H1 (cell line): ENCODE measurements around the gene CTSH. TPM values are rescaled to one million over a fixed set of nuclear protein-coding genes. Genes with fewer than 3 reads are reported as not detected.

Source experiments
- CTCF ChIA-PET: fragments of 300-600 bp; sonication (Branson Sonifier 250); formaldehyde crosslinking; loops from one replicate; lab custom pipeline; 2021; ENCODE audit not compliant: partially characterized antibody; lab: Charles Lee
- POLR2A ChIA-PET: fragments of 300-600 bp; sonication (Branson Sonifier 250); formaldehyde crosslinking; loops from one replicate; lab custom pipeline; 2021; ENCODE audit warnings: inconsistent platforms; ENCODE audit not compliant: partially characterized antibody; lab: Charles Lee
- DNase-seq, 2 experiments: peaks; one replicate each; pipeline versions ENCODE4 v3.0.0 to v3.0.0-alpha.2; 2010 to 2022; ENCODE audit warnings: low spot score in 2 of 2, low read depth in 1 of 2, mixed read lengths in 1 of 2
- FAIRE-seq: peaks from 2 replicates; lab custom pipeline; 2011; peaks lifted over from hg19 to GRCh38; lab: Jason Lieb, UNC
- H2AFZ ChIP-seq: 2 replicates; pipeline ENCODE4 v1.8.1; 2012; ENCODE audit warnings: low read length, inconsistent platforms
- H2AK5ac ChIP-seq: 2 replicates; pipeline ENCODE4 v1.6.1; 2013; ENCODE audit warnings: low read depth, low read length
- H2BK120ac ChIP-seq: replicated peaks from 2 replicates; pipeline ENCODE3; 2013; ENCODE audit warnings: low read depth, low read length, inconsistent platforms
- H2BK12ac ChIP-seq: 2 replicates; pipeline ENCODE4 v1.6.1; 2013; ENCODE audit warnings: low read depth, low read length
- H2BK15ac ChIP-seq: 2 replicates; pipeline ENCODE4 v1.6.1; 2013; ENCODE audit warnings: low read length
- H2BK20ac ChIP-seq: 2 replicates; pipeline ENCODE4 v1.6.1; 2013; ENCODE audit warnings: low read length
- H2BK5ac ChIP-seq: 2 replicates; pipeline ENCODE4 v1.6.1; 2013; ENCODE audit warnings: low read depth, low read length
- H3K14ac ChIP-seq: 2 replicates; pipeline ENCODE4 v1.6.1; 2013; ENCODE audit warnings: inconsistent platforms; ENCODE audit not compliant: insufficient read length
- H3K18ac ChIP-seq: 2 replicates; pipeline ENCODE4 v1.6.1; 2013; ENCODE audit warnings: low read length; ENCODE audit errors: extremely low read depth
- H3K23ac ChIP-seq: 2 replicates; pipeline ENCODE4 v1.6.1; 2013; ENCODE audit warnings: inconsistent platforms; ENCODE audit not compliant: insufficient read length
- H3K23me2 ChIP-seq: 2 replicates; pipeline ENCODE4 v1.6.1; 2013; ENCODE audit warnings: low read depth, low read length
- H3K27ac ChIP-seq: 2 replicates; pipeline ENCODE4 v1.6.1; 2011; ENCODE audit warnings: low read depth, low read length, inconsistent platforms
- H3K27me3 ChIP-seq, 4 experiments: replicated peaks in 1 of 4; 1 replicate in 1 of 4; 2 replicates in 3 of 4; pipeline versions ENCODE4 v1.6.1 to v1.8.1; 2011 to 2013; ENCODE audit warnings: low read length in 3 of 4, mild to moderate bottlenecking in 3 of 4, inconsistent platforms in 2 of 4, mixed read lengths in 2 of 4, moderate library complexity in 1 of 4; ENCODE audit not compliant: control insufficient read depth in 3 of 4, insufficient read depth in 3 of 4; ENCODE audit errors: extremely low read depth in 1 of 4
- H3K36me3 ChIP-seq, 4 experiments: 2 replicates each; pipeline versions ENCODE4 v1.6.1 to v1.8.1; 2011 to 2013; ENCODE audit warnings: mild to moderate bottlenecking in 4 of 4, low read length in 3 of 4, moderate library complexity in 2 of 4, control low read depth in 1 of 4, inconsistent platforms in 1 of 4; ENCODE audit not compliant: insufficient read depth in 4 of 4, control insufficient read depth in 2 of 4
- H3K4ac ChIP-seq: replicated peaks from 2 replicates; pipeline ENCODE3; 2013; ENCODE audit warnings: low read length, low read depth, mixed read lengths, inconsistent platforms; ENCODE audit not compliant: insufficient read length
- H3K4me1 ChIP-seq, 4 experiments: replicated peaks in 1 of 4; 1 replicate in 1 of 4; 2 replicates in 3 of 4; pipeline versions ENCODE4 v1.6.1 to v1.8.1; 2011 to 2013; ENCODE audit warnings: low read length in 3 of 4, inconsistent platforms in 2 of 4, mixed read lengths in 1 of 4; ENCODE audit not compliant: insufficient read depth in 4 of 4, control insufficient read depth in 3 of 4
- H3K4me2 ChIP-seq, 2 experiments: 2 replicates each; pipeline versions ENCODE4 v1.6.1 to v1.8.1; 2011 to 2013; ENCODE audit warnings: low read depth in 2 of 2, low read length in 2 of 2, control low read depth in 1 of 2, inconsistent platforms in 1 of 2, mild to moderate bottlenecking in 1 of 2; ENCODE audit not compliant: insufficient read depth in 1 of 2
- H3K4me3 ChIP-seq, 4 experiments: fragments of 200-600, 300-600 bp in 1 of 4; sonication (generic), shearing (Covaris generic), sonication (Bioruptor Twin) in 1 of 4; 2 replicates each; pipeline versions ENCODE4 v1.5.1 to v1.8.1; 2011 to 2016; ENCODE audit warnings: low read length in 4 of 4, low read depth in 3 of 4, control low read depth in 2 of 4, inconsistent platforms in 2 of 4, mild to moderate bottlenecking in 2 of 4, mixed read lengths in 1 of 4, moderate library complexity in 1 of 4; ENCODE audit not compliant: insufficient read depth in 2 of 4; ENCODE audit errors: extremely low read depth in 1 of 4
- H3K56ac ChIP-seq: replicated peaks from 2 replicates; pipeline ENCODE3; 2013; ENCODE audit warnings: low read depth, mild to moderate bottlenecking, mixed read lengths, low read length, inconsistent platforms; ENCODE audit not compliant: insufficient read length
- H3K79me1 ChIP-seq: 2 replicates; pipeline ENCODE4 v1.6.1; 2013; ENCODE audit warnings: low read depth, low read length, control low read depth
- H3K79me2 ChIP-seq, 2 experiments: 2 replicates each; pipeline versions ENCODE4 v1.6.1 to v1.8.1; 2012 to 2013; ENCODE audit warnings: low read length in 2 of 2, mild to moderate bottlenecking in 2 of 2, inconsistent platforms in 1 of 2; ENCODE audit not compliant: insufficient read depth in 2 of 2, control insufficient read depth in 1 of 2
- H3K9ac ChIP-seq, 4 experiments: replicated peaks in 1 of 4; 1 replicate in 1 of 4; 2 replicates in 3 of 4; pipeline versions ENCODE4 v1.6.1 to v1.8.1; 2011 to 2013; ENCODE audit warnings: low read depth in 3 of 4, low read length in 3 of 4, control low read depth in 2 of 4, mild to moderate bottlenecking in 2 of 4, moderate library complexity in 2 of 4, inconsistent platforms in 1 of 4; ENCODE audit errors: extremely low read depth in 1 of 4
- H3K9me3 ChIP-seq, 2 experiments: 2 replicates each; pipeline versions ENCODE4 v1.6.1 to v1.8.1; 2012 to 2013; ENCODE audit warnings: mild to moderate bottlenecking in 2 of 2, moderate library complexity in 2 of 2, control low read depth in 1 of 2, inconsistent platforms in 1 of 2, low read depth in 1 of 2, low read length in 1 of 2, mixed read lengths in 1 of 2; ENCODE audit not compliant: insufficient read depth in 2 of 2
- H4K20me1 ChIP-seq, 2 experiments: replicated peaks in 1 of 2; 2 replicates each; pipeline versions ENCODE3 to v1.8.1; 2011 to 2013; ENCODE audit warnings: inconsistent platforms in 2 of 2, low read length in 2 of 2, mild to moderate bottlenecking in 1 of 2; ENCODE audit not compliant: insufficient read depth in 2 of 2, control insufficient read depth in 1 of 2
- H4K5ac ChIP-seq: 2 replicates; pipeline ENCODE4 v1.6.1; 2013; ENCODE audit warnings: low read length, low read depth, mixed read lengths, inconsistent platforms; ENCODE audit not compliant: insufficient read length
- H4K8ac ChIP-seq: 2 replicates; pipeline ENCODE4 v1.8.0; 2013; ENCODE audit warnings: mild to moderate bottlenecking, moderate library complexity, low read length, inconsistent platforms; ENCODE audit not compliant: insufficient read depth; ENCODE audit errors: extremely low read depth
- H4K91ac ChIP-seq: replicated peaks from 2 replicates; pipeline ENCODE3; 2013; ENCODE audit warnings: low read length, mixed read lengths, inconsistent platforms; ENCODE audit not compliant: insufficient read length
- ASH2L ChIP-seq: fragments of 200-600, 300-600 bp; sonication (generic); IDR thresholded peaks from one replicate; pipeline ENCODE4 v1.7.1; 2017; ENCODE audit warnings: low read length
- BACH1 ChIP-seq: IDR thresholded peaks from 2 replicates; pipeline ENCODE4 v1.6.1; 2012; ENCODE audit warnings: low read length, improper control_type of control experiment
- BCL11A ChIP-seq, 2 experiments: IDR thresholded peaks; one replicate each; pipeline ENCODE4 v1.6.1; 2011; ENCODE audit warnings: low read depth in 2 of 2, low read length in 2 of 2, mild to moderate bottlenecking in 2 of 2
- CHD1 ChIP-seq: IDR thresholded peaks from 2 replicates; pipeline ENCODE4 v1.6.1; 2012; ENCODE audit warnings: low read depth, low read length, improper control_type of control experiment
- CTBP2 ChIP-seq: IDR thresholded peaks from 2 replicates; pipeline ENCODE4 v1.7.0; 2011; ENCODE audit warnings: borderline replicate concordance, mild to moderate bottlenecking, moderate library complexity, mixed read lengths, low read length; ENCODE audit not compliant: insufficient read depth, insufficient read length
- EP300 ChIP-seq, 2 experiments: IDR thresholded peaks; 1 replicate in 1 of 2; 2 replicates in 1 of 2; pipeline ENCODE4 v1.6.1; 2011 to 2012; ENCODE audit warnings: low read depth in 2 of 2, low read length in 2 of 2, mild to moderate bottlenecking in 2 of 2, borderline replicate concordance in 1 of 2, inconsistent platforms in 1 of 2, moderate library complexity in 1 of 2
- JUN ChIP-seq: IDR thresholded peaks from 2 replicates; pipeline ENCODE4 v1.6.1; 2011; ENCODE audit warnings: low read depth, mild to moderate bottlenecking, improper control_type of control experiment, low read length
- JUND ChIP-seq: IDR thresholded peaks from 2 replicates; pipeline ENCODE4 v1.6.1; 2011; ENCODE audit warnings: mild to moderate bottlenecking, improper control_type of control experiment, low read length
- POLR2A ChIP-seq, 2 experiments: IDR thresholded peaks; 1 replicate in 1 of 2; 2 replicates in 1 of 2; pipeline ENCODE4 v1.6.1; 2011; ENCODE audit warnings: low read depth in 2 of 2, low read length in 2 of 2, mild to moderate bottlenecking in 2 of 2; ENCODE audit errors: control extremely low read depth in 1 of 2
- SIN3A ChIP-seq, 2 experiments: IDR thresholded peaks in 1 of 2; conservative IDR thresholded peaks in 1 of 2; 2 replicates each; pipeline ENCODE4 v1.6.1; 2011 to 2012; ENCODE audit warnings: low read length in 2 of 2, improper control_type of control experiment in 1 of 2, low read depth in 1 of 2, mild to moderate bottlenecking in 1 of 2
- SIRT6 ChIP-seq: IDR thresholded peaks from one replicate; pipeline ENCODE4 v1.7.1; 2012; ENCODE audit warnings: low read length, inconsistent platforms
- SP1 ChIP-seq: IDR thresholded peaks from 2 replicates; pipeline ENCODE4 v1.6.1; 2011; ENCODE audit warnings: low read depth, low read length
- TAF7 ChIP-seq: optimal IDR thresholded peaks from 2 replicates; pipeline ENCODE3; 2011; ENCODE audit warnings: low read depth, mild to moderate bottlenecking, inconsistent platforms, low read length, moderate library complexity, borderline replicate concordance
- ZNF274 ChIP-seq: IDR thresholded peaks from 2 replicates; pipeline ENCODE4 v1.7.0; 2012; ENCODE audit warnings: low read length, borderline replicate concordance; ENCODE audit errors: extremely low read depth
- WGBS, 2 experiments: shearing (Covaris generic) in 1 of 2; methylation state at CpG; one replicate each; pipeline versions ENCODE4 v1.1.6 to v1.1.7; 2013 to 2015; ENCODE audit warnings: low lambda C conversion rate in 2 of 2, mixed read lengths in 2 of 2, inconsistent platforms in 1 of 2, low coverage in 1 of 2, missing lambda C conversion rate in 1 of 2; ENCODE audit not compliant: insufficient replicate concordance in 2 of 2, insufficient coverage in 1 of 2, insufficient read length in 1 of 2; ENCODE audit errors: extremely low coverage in 1 of 2, missing lambda C conversion rate in 1 of 2; 5-methylcytosine and 5-hydroxymethylcytosine counted together
- polyA plus RNA-seq, 7 experiments: library from polyadenylated mRNA; depleted of rRNA in 3 of 7; stranded (reverse) in 5 of 7; unstranded in 2 of 7; fragments of >200 nt in 5 of 7; fragments of 200-250 nt in 2 of 7; gene quantifications; 1 replicate in 5 of 7; 2 replicates in 1 of 7; 4 replicates in 1 of 7; pipeline versions ENCODE4 v1.2.1 to v1.2.3, GENCODE V29; 2011 to 2013; ENCODE audit warnings: missing spikeins in 2 of 7, mixed read lengths in 2 of 7
- total RNA-seq: library from RNA; stranded (reverse); fragmentation: NEBNext Ultra II Directional; extraction: Animal tissue kit (Norgen Biotek cat#: 25700); gene quantifications from 2 replicates; pipeline ENCODE4 v1.2.1, GENCODE V29; 2021

CTSH gene
- total and polyA plus RNA-seq, 2 of the 8 experiments (the other 6 are each of a cell fraction or from before 2014, with no cell fraction given), result 34.0 to 36.8 TPM

DNA sequence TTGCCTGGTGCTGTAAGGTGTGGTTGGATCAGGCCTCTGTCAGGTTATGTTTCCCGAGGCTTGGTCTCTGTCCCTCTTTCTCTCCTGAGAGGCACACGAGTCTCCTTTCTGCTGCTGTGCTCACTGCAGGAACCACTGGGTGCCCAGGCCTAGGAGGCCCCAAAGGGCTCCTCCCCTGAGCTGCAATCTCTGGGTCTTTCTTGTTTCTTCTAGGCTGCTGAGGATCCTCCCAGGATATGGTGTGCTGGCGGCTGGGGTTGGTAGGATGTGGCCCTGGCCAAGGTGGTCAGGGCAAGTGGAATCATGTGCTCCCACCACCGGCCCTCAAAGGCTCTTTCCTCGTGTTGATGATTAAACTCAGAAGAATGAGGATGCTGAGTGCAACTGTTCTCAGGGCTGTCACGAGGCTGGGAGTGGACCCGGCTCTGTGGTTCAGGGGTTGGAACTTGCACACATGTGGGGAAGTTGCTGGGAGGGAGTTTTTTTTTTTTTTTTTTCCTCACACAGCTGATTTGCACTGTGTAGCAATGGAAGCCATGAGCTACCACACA, 43.6 kb upstream of the CTSH start:
- ChIA-PET CTCF (interaction anchor here (0.8 to 3.7 kb wide), 13 partner anchors 9 to 80 kb away, joined by 3 to 23 read pairs (median 5); no protein-coding TSS in a partner anchor), POLR2A (interaction anchor here (0.9 to 1.6 kb wide), 2 partner anchors 34 to 44 kb away, joined by 3 read pairs; partner anchors contain the start of gene CTSH)
- Histone ChIP-seq H3K56ac (no peak overlapping the region), H3K36me3 (no peaks in the 10 kb centered on the region), H2BK15ac (no peak overlapping the region), H3K9me3 (no peaks in the 10 kb centered on the region), H2BK20ac (no peak overlapping the region), H3K9ac (no peak overlapping the region), H3K23me2 (peaks cover 4% of the 10 kb centered on the region; the same call in 1 of the 2 replicates), H2AFZ (no peak overlapping the region), H3K14ac (no peak overlapping the region), H4K8ac (no peak overlapping the region), H3K79me2 (no peaks in the 10 kb centered on the region), H2BK120ac (no peak overlapping the region), H3K4me1 (peaks cover 0 to 5% (median 0%) of the 10 kb centered on the region in 4 experiments; a peak in 3 of 7 replicates), H2AK5ac (no peak overlapping the region), H3K4me3 (no peak overlapping the region), H3K23ac (no peak overlapping the region), H2BK12ac (no peak overlapping the region), H3K4me2 (no peak overlapping the region), H3K27me3 (no peaks in the 10 kb centered on the region; a peak in 2 of 7 replicates), H3K4ac (no peak overlapping the region), H2BK5ac (no peak overlapping the region), H3K79me1 (no peaks in the 10 kb centered on the region), H3K27ac (no peak overlapping the region), H4K91ac (no peak overlapping the region), H4K5ac (no peak overlapping the region), H4K20me1 (peaks cover 0 to 5% of the 10 kb centered on the region in 2 experiments), H3K18ac (no peak overlapping the region)
- no peak for DNase-seq
- WGBS, 2 experiments, result 79% methylated on average over 7 of the region's 7 CpGs; no CpG with 5 or more reads in 1 of the 2 experiments
- no peak for FAIRE-seq
- TF ChIP-seq ZNF274 (no peak), CHD1 (no peak), JUN (no peak), BCL11A (IDR thresholded peaks at IDR 0.05; ENCODE audit: low read depth in 2 of 2, low read length in 2 of 2) (no peak), ASH2L (no peak), BACH1 (no peak), CTBP2 (no peak), JUND (no peak), EP300 (IDR thresholded peaks at IDR 0.05; ENCODE audit: borderline replicate concordance in 1 of 2, low read depth in 2 of 2, low read length in 2 of 2) (no peak), SP1 (no peak), TAF7 (no peak), SIRT6 (no peak), SIN3A (conservative IDR thresholded peaks at IDR 0.05 in 1 of 2, IDR thresholded peaks at IDR 0.05 in 1 of 2; ENCODE audit: low read depth in 1 of 2, low read length in 2 of 2) (no peak), POLR2A (IDR thresholded peaks at IDR 0.05; ENCODE audit: control extremely low read depth in 1 of 2, low read depth in 2 of 2, low read length in 2 of 2) (no peak)
